Large intestine (tissue), 3 donors: Measurements from ENCODE around the gene KIF26A. TPM values are rescaled to one million over a fixed set of nuclear protein-coding genes. Genes with fewer than 3 reads are reported as not detected.

Experiments
- DNase-seq, 2 donors: peaks; one replicate each; pipeline versions ENCODE4 v3.0.0 to v3.0.0-alpha.2; 2013
- H3K27ac ChIP-seq: one replicate; pipeline ENCODE4 v1.5.1; 2013; ENCODE audit warnings: low read length
- H3K27me3 ChIP-seq: 2 replicates; pipeline ENCODE4 v1.6.1; 2013; ENCODE audit warnings: low read length; ENCODE audit not compliant: control insufficient read depth, insufficient read depth
- H3K36me3 ChIP-seq: 2 replicates; pipeline ENCODE4 v1.6.1; 2013; ENCODE audit warnings: low read length; ENCODE audit not compliant: control insufficient read depth, insufficient read depth
- H3K4me1 ChIP-seq: one replicate; pipeline ENCODE4 v1.6.1; 2013; ENCODE audit warnings: low read length; ENCODE audit not compliant: control insufficient read depth, insufficient read depth
- H3K4me3 ChIP-seq: one replicate; pipeline ENCODE4 v1.5.1; 2013; ENCODE audit warnings: low read length
- H3K9me3 ChIP-seq: one replicate; pipeline ENCODE4 v1.6.1; 2013; ENCODE audit warnings: mild to moderate bottlenecking, low read depth, low read length, moderate library complexity; ENCODE audit not compliant: control insufficient read depth
- WGBS: methylation state at CpG from one replicate; pipeline ENCODE4 v1.1.5; 2013; ENCODE audit warnings: low lambda C conversion rate; ENCODE audit not compliant: insufficient coverage; 5-methylcytosine and 5-hydroxymethylcytosine counted together
- polyA plus RNA-seq: library from polyadenylated mRNA; unstranded; fragments of 120-200 nt; gene quantifications from one replicate; pipeline ENCODE4 v1.2.1, GENCODE V29; 2013

Gene KIF26A
- polyA plus RNA-seq, 1 donor: 8.8 TPM

- Histone ChIP-seq H3K9me3 (no peaks in the 10 kb centered on the region), H3K27me3 (peaks cover 6% of the 10 kb centered on the region), H3K4me1 (peaks cover 3% of the 10 kb centered on the region), H3K36me3 (no peaks in the 10 kb centered on the region), H3K4me3 (no peak overlapping the region), H3K27ac (no peak overlapping the region)
- no CpG with 5 or more reads among the region's 14 CpGs for WGBS
- no peak for DNase-seq
Observed at GRCh38 chr14:104196461-104197140, 58.2 kb downstream of the KIF26A start.

DNA sequence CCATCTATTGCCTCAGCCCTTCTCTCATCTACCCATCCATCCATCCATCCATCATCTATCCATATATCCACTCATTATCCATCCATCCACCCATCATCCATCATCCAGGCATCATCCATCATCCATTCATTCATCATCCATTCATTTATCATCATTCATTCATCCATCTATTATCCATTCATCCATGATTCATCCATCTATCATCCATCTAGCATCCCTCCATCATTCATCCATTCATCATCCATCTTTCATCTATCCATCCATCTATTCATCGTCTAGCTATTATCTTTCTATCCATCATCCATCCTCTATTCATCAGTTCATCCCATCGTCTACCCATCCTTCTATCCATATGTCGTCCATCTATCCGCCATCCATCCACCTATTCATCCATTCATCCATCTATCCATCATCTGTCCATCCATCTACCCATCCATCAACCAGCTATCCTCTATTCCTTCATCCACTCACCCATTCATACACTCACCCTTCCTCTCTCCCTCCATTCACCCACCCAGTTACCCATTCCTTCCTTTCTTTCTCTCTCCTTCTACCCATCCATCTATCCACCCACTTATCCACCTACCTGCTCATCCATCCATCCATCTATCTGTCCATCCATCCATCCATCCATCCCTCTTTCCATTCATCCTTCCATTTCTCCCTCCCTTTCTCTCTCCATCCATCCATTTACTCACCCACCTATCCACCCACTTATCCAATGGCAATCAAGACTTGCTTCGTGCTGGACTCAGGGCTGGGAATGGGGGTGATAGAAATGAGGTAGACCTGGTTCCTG, 59.3 kb downstream of the KIF26A start:
- Histone ChIP-seq H3K27ac (no peak overlapping the region), H3K36me3 (no peaks in the 10 kb centered on the region), H3K9me3 (no peaks in the 10 kb centered on the region), H3K4me3 (no peak overlapping the region), H3K4me1 (peaks cover 3% of the 10 kb centered on the region), H3K27me3 (peaks cover 12% of the 10 kb centered on the region)
- 98% methylated on average over 4 of the region's 5 CpGs for WGBS
- no peak for DNase-seq

DNA sequence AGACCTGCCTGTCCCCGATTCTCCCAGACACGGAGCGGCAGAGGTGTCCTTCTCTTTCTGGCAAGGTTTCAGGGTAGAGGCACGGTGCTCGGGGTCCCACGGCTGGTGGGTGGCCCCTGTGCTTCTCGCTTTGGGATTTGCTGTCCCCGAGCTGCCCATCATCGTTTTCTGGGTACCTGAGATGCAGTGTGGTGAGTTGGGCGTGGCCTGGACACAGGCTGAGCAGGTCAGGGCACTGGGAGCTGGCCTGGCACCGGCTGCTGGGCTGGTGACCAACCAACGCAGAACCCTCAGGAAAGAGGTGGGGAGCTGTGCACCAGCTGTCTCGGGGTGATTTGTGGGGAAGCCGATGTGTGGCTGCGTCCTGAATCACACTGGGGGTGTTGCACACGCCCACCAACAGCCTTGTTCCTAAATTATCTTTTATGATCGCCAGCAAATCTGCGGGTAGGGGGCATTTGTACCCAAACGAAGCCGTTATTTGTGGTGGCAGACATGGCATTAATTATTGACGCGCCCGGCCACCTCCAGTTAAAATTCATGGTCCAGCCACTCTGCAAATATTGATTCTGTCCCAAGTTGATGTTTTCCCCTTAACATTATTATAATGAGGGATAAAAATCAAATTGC, 61.0 kb downstream of the KIF26A start:
- WGBS: 71% methylated on average over 5 of the region's 23 CpGs
- H3K4me1 ChIP-seq: peaks cover 3% of the 10 kb centered on the region
- peaks cover 12% of the 10 kb centered on the region for H3K27me3 ChIP-seq
- no peak for DNase-seq
- no peaks in the 10 kb centered on the region for H3K36me3 ChIP-seq
- no peak overlapping the region for H3K4me3 ChIP-seq
- H3K9me3 ChIP-seq: no peaks in the 10 kb centered on the region
- no peak overlapping the region for H3K27ac ChIP-seq

DNA sequence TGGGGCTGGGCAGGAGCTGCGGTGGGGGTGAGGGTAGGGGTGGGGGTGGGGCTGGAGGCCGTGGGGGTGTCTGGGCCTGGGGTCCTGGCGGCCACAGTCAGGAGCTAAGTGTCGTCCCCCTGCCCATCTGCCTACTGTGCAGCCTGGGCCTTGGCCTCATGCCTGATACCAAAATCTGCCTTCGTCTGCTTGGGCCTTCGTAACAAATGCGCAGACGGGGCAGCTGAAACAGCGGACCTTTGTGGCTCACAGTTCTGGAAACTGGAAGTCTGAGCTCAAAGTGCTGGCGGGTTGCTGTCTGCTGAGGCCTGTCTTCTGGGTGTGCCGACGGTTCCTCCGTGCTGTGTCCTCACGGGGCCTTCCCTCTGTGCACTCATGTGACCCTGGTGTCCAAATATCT, 61.7 kb downstream of the KIF26A start:
- Histone ChIP-seq H3K4me3 (no peak overlapping the region), H3K36me3 (no peaks in the 10 kb centered on the region), H3K27ac (no peak overlapping the region), H3K9me3 (no peaks in the 10 kb centered on the region), H3K27me3 (peaks cover 12% of the 10 kb centered on the region), H3K4me1 (peaks cover 3% of the 10 kb centered on the region)
- WGBS: no CpG with 5 or more reads among the region's 14 CpGs
- no peak for DNase-seq

DNA sequence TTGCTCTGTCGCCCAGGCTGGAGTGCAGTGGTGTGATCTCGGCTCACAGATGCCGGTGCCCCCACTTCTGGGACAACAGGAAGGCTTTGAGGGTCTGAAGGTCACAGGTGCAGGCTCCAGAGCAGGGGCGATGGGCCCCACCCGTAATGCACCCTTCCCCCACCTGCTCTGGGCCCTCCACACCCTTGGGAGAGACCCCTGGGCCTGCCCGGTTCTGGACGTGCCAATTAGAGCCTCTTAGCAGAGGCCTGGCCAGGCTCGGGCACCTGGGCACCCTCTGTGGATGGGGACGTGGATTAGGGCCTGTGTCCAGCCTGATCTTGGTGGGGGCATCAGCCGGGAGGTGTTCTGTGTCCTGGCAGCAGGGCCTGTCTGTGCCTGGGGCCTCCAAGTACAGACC, 62.2 kb downstream of the KIF26A start:
- no CpG with 5 or more reads among the region's 10 CpGs for WGBS
- Histone ChIP-seq H3K9me3 (no peaks in the 10 kb centered on the region), H3K4me3 (no peak overlapping the region), H3K4me1 (peaks cover 3% of the 10 kb centered on the region), H3K36me3 (no peaks in the 10 kb centered on the region), H3K27ac (no peak overlapping the region), H3K27me3 (peaks cover 11% of the 10 kb centered on the region)
- no peak for DNase-seq

- Histone ChIP-seq H3K4me1 (peaks cover 6% of the 10 kb centered on the region), H3K36me3 (no peaks in the 10 kb centered on the region), H3K27me3 (peaks cover 7% of the 10 kb centered on the region), H3K4me3 (no peak overlapping the region), H3K27ac (no peak overlapping the region), H3K9me3 (no peaks in the 10 kb centered on the region)
- no peak for DNase-seq
- WGBS: no CpG with 5 or more reads among the region's 13 CpGs
Observed at GRCh38 chr14:104201063-104201462, 62.7 kb downstream of the KIF26A start.

DNA sequence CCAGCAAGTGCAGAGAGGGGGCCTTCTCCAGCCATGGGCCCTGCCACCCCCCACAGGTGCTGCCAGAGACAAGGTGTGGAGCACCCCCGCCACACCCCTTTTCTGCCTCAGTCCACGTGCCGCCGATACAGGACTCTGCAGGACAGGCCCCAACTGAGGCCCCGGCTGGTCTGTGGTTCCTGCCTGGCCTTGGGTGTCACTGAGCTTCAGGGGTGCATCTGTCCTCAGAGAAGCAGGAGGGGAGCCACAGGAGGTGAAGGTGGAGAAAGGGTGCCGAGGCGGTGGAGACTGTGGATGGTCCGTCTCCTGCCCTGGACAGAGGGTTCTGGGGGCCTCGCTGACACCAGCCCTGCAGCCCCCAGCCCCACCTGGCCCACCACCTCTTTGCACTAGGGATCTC, 63.1 kb downstream of the KIF26A start:
- H3K36me3 ChIP-seq: no peaks in the 10 kb centered on the region
- H3K9me3 ChIP-seq: no peaks in the 10 kb centered on the region
- WGBS: no CpG with 5 or more reads among the region's 9 CpGs
- H3K4me1 ChIP-seq: peaks cover 9% of the 10 kb centered on the region
- peaks cover 6% of the 10 kb centered on the region for H3K27me3 ChIP-seq
- DNase-seq: no peak
- H3K27ac ChIP-seq: no peak overlapping the region
- H3K4me3 ChIP-seq: no peak overlapping the region

- Histone ChIP-seq H3K27me3 (peaks cover 6% of the 10 kb centered on the region), H3K4me3 (no peak overlapping the region), H3K4me1 (peaks cover 15% of the 10 kb centered on the region), H3K27ac (no peak overlapping the region), H3K9me3 (no peaks in the 10 kb centered on the region), H3K36me3 (no peaks in the 10 kb centered on the region)
- 87% methylated on average over 2 of the region's 27 CpGs for WGBS
- no peak for DNase-seq
Observed at GRCh38 chr14:104202259-104203070, 64.1 kb downstream of the KIF26A start.

DNA sequence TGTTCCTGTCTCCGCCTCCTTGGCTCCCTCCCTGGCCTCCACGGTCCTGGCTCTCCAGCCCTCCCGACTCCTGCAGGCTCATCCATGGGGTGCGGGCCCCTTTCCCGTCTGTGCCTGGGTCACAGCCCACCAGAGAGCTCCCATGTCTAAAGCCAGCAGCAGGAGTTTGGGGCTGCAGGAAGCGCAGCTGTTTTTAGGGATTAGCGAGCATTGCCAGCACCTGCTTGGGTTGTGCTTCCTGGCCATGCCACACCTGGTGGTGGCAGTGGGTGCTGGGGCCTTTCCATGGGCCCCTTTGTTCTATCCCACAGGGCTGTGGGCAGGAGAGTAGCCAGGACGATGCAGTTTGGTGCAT, 64.7 kb downstream of the KIF26A start:
- Histone ChIP-seq H3K36me3 (no peaks in the 10 kb centered on the region), H3K27me3 (peaks cover 6% of the 10 kb centered on the region), H3K27ac (no peak overlapping the region), H3K4me3 (no peak overlapping the region), H3K9me3 (no peaks in the 10 kb centered on the region), H3K4me1 (peaks cover 15% of the 10 kb centered on the region)
- DNase-seq: no peak
- no CpG with 5 or more reads among the region's 8 CpGs for WGBS

DNA sequence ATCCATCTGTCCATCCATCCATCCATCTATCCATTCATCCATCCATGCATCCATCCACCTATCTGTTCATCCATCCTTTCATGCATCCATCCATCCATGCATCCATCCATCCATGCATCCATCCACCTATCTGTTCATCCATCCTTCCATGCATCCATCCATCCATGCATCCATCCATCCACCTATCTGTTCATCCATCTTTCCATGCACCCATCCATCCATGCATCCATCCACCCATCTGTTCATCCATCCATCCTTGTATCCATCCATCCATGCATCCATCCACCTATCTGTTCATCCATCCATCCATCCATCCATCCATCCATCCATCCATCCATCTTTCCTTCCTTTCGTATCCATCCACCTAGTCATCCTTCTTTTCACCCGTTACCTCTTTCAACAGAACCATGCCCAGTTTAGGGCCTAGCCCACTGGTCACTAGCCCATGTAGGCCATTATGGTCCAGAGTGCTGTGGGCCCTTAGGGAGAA, 66.3 kb downstream of the KIF26A start:
- peaks cover 15% of the 10 kb centered on the region for H3K4me1 ChIP-seq
- no peak for DNase-seq
- WGBS: no CpG with 5 or more reads among the region's 2 CpGs
- no peak overlapping the region for H3K4me3 ChIP-seq
- no peaks in the 10 kb centered on the region for H3K9me3 ChIP-seq
- peaks cover 6% of the 10 kb centered on the region for H3K27me3 ChIP-seq
- no peaks in the 10 kb centered on the region for H3K36me3 ChIP-seq
- H3K27ac ChIP-seq: no peak overlapping the region
